SK-N-MC (cell line): ENCODE measurements around the gene RHEX.

Source experiments
- EZH2 ChIP-seq: fragments of 200-600 bp; sonication (generic); IDR thresholded peaks from one replicate; pipeline ENCODE4 v1.6.1; 2017; ENCODE audit warnings: antibody characterized with exemption
- FOXP2 ChIP-seq: optimal IDR thresholded peaks from 2 replicates; pipeline ENCODE3; 2011; ENCODE audit warnings: mild to moderate bottlenecking, moderate library complexity; ENCODE audit not compliant: insufficient read depth; ENCODE audit errors: extremely low read length, control extremely low read depth
- POLR2AphosphoS5 ChIP-seq: IDR thresholded peaks from 2 replicates; pipeline ENCODE4 v1.6.1; 2012; ENCODE audit warnings: mild to moderate bottlenecking, low read depth, low read length, borderline replicate concordance

DNA sequence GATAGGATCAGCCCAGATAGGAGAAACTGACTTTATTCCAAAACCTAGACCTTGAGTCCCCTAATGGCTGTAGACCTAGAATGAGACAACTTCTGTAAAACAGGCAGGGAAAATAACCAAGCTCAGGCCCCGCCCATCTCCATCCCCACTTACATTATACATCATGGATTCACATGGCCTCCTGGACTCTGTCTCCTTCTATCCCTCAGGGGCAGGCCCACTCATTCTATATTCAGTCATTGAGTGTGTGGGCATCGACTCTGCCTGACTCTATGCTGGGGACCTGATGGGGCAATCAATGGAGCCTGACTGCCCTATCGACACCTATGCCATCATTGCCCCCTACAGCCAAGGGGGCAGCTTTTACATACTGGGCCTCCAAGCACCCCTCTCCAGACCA, 57.8 kb downstream of the RHEX start:
- TF ChIP-seq EZH2: no peak
- no peak for TF ChIP-seq POLR2AphosphoS5
- TF ChIP-seq FOXP2: no peak
